Measurements from ENCODE around the gene ACSL3.
"Not testable (repeated sequence)": the region's sequence is repeated elsewhere in the genome, so short reads cannot be mapped to it uniquely, and the experiment has no call there.

Gene ACSL3

GRCh38 chr2:222854773-222855700 lies 5.8 kb upstream of the ACSL3 start:
- DNase-seq, result no peak

GRCh38 chr2:222859786-222860612 lies 837 bp upstream of the ACSL3 start:
- DNase-seq, result no peak

- no peak for DNase-seq
Observed at GRCh38 chr2:222861411-222862105, 722 bp downstream of the ACSL3 start.

GRCh38 chr2:222862106-222862908 lies 1.5 kb downstream of the ACSL3 start:
- no peak for DNase-seq

GRCh38 chr2:222862909-222863544 lies 2.2 kb downstream of the ACSL3 start:
- DNase-seq, result no peak

GRCh38 chr2:222864296-222864695 lies 3.5 kb downstream of the ACSL3 start:
- no peak for DNase-seq

- no peak for DNase-seq
Observed at GRCh38 chr2:222865301-222865700, 4.5 kb downstream of the ACSL3 start.

- DNase-seq, result no peak
Observed at GRCh38 chr2:222866358-222866960, 5.6 kb downstream of the ACSL3 start.

- not testable (repeated sequence) for DNase-seq
Observed at GRCh38 chr2:222868560-222869251, 7.9 kb downstream of the ACSL3 start.

GRCh38 chr2:222869252-222869560 lies 8.4 kb downstream of the ACSL3 start:
- no peak for DNase-seq

GRCh38 chr2:222871291-222871690 lies 10.5 kb downstream of the ACSL3 start:
- no peak for DNase-seq

- DNase-seq, result no peak
Observed at GRCh38 chr2:222872551-222872950, 11.7 kb downstream of the ACSL3 start.

GRCh38 chr2:222875482-222875881 lies 14.6 kb downstream of the ACSL3 start:
- no peak for DNase-seq

GRCh38 chr2:222876947-222877346 lies 16.1 kb downstream of the ACSL3 start:
- DNase-seq, result no peak

GRCh38 chr2:222877556-222878300 lies 16.9 kb downstream of the ACSL3 start:
- DNase-seq, result no peak

GRCh38 chr2:222878301-222878876 lies 17.6 kb downstream of the ACSL3 start:
- no peak for DNase-seq

- no peak for DNase-seq
Observed at GRCh38 chr2:222878877-222879603, 18.2 kb downstream of the ACSL3 start.

GRCh38 chr2:222879604-222879933 lies 18.7 kb downstream of the ACSL3 start:
- DNase-seq, result no peak

GRCh38 chr2:222882484-222882928 lies 21.7 kb downstream of the ACSL3 start:
- DNase-seq, result no peak
